ENCODE measurements around the gene LHX2.

The LHX2 gene

DNA sequence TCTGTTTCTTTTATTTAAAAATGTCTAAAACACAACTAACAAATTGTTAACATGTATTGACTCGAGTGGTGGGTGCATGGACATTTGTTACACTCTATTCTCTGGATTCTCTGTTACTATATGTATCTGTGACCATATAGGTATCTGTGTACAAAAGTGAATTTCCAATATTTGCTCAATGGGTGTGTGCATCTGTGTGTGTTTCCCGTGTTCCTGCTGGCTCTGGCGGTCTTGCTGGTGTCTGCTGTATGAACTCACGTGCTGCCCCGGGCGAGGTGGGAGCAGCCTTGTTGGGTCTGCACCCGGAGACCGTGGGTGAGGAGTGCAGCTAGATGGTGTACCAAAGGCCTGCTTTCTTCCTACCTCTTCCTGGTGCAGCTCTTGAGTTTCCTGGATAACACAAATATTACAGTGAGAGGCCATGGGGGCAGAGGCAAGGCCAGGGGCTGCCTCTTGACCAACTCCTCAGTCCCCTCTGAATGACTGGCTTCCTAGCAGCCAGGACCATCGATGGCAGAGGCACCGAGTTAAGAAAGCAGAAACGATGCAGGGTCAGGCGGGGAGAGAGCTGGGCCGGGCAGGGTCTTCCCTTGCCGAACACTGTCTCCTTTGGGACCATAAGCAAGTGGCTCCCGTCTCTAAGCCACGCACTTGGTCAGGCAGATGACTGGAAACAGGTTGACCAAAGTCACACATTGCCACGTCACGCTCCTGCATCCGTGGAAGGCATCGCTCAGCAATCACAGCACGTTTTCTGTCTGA is 49.5 kb downstream of the LHX2 start:
- Histone ChIP-seq H3K9me3 (ENCODE audit: control insufficient read depth in 2 of 2, low read length in 2 of 2) (no peaks in the 10 kb centered on the region), H3K36me3 (ENCODE audit: control insufficient read depth in 2 of 2, insufficient read depth in 2 of 2, low read length in 2 of 2) (no peaks in the 10 kb centered on the region), H3K9ac (ENCODE audit: low read depth in 1 of 2, low read length in 2 of 2) (no peak overlapping the region), H3K4me1 (ENCODE audit: control insufficient read depth in 2 of 2, insufficient read depth in 2 of 2, low read length in 2 of 2) (no peaks in the 10 kb centered on the region), H3K4me3 (ENCODE audit: low read length in 2 of 2) (no peak overlapping the region), H3K27ac (ENCODE audit: low read depth in 2 of 2, low read length in 2 of 2) (no peak overlapping the region), H3K27me3 (ENCODE audit: control insufficient read depth in 2 of 2, insufficient read depth in 2 of 2, low read length in 2 of 2) (peaks cover 5 to 10% of the 10 kb centered on the region in 2 donors)

- H3K27ac ChIP-seq (ENCODE audit: low read depth in 2 of 2, low read length in 2 of 2) = no peak overlapping the region
- H3K4me3 ChIP-seq (ENCODE audit: low read length in 2 of 2) = no peak overlapping the region
- no peaks in the 10 kb centered on the region for H3K9me3 ChIP-seq (ENCODE audit: control insufficient read depth in 2 of 2, low read length in 2 of 2)
- H3K36me3 ChIP-seq (ENCODE audit: control insufficient read depth in 2 of 2, insufficient read depth in 2 of 2, low read length in 2 of 2) = no peaks in the 10 kb centered on the region
- no peaks in the 10 kb centered on the region for H3K4me1 ChIP-seq (ENCODE audit: control insufficient read depth in 2 of 2, insufficient read depth in 2 of 2, low read length in 2 of 2)
- H3K27me3 ChIP-seq (ENCODE audit: control insufficient read depth in 2 of 2, insufficient read depth in 2 of 2, low read length in 2 of 2) = peaks cover 2 to 6% of the 10 kb centered on the region in 2 donors
- H3K9ac ChIP-seq (ENCODE audit: low read depth in 1 of 2, low read length in 2 of 2) = no peak overlapping the region
Observed at GRCh38 chr9:124062172-124062571, 50.6 kb downstream of the LHX2 start.

DNA sequence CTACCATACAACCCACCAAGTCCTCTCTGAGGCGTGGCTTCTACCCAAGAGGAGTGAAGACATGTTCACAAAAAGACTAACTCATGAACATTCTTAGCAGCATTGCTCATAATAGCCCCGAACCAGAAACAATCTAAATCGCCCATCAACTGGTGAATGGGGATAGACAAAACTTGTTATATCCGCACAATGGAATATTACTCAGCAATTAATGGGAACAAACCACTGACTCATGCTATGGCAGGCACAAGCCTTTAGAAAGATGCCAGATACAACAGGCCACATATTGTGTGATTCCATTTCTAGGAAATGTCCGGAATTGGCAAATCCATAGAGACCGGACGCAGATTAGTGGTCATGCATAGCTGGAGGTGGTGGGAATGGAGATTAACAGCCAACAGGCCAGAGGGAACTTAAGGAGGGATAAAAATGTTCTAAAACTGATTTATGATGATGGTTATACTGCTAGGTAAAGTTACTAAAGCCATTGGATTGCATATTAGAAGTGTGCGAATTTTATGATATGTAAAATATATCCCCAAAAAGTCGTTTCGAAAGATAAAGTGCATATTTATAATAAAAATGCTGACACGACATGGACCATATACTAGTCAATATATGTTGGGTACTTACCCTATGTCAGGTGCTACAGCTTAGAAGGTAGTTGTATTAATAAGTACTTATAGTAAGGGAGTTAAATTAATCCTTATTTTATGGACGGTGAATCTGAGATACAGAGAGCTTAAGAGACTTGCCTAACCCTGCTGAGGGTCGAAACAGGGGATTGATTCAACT is 55.4 kb downstream of the LHX2 start:
- Histone ChIP-seq H3K4me3 (ENCODE audit: low read length in 2 of 2) (no peak overlapping the region), H3K36me3 (ENCODE audit: control insufficient read depth in 2 of 2, insufficient read depth in 2 of 2, low read length in 2 of 2) (no peaks in the 10 kb centered on the region), H3K9ac (ENCODE audit: low read depth in 1 of 2, low read length in 2 of 2) (no peak overlapping the region), H3K4me1 (ENCODE audit: control insufficient read depth in 2 of 2, insufficient read depth in 2 of 2, low read length in 2 of 2) (no peaks in the 10 kb centered on the region), H3K27ac (ENCODE audit: low read depth in 2 of 2, low read length in 2 of 2) (no peak overlapping the region), H3K9me3 (ENCODE audit: control insufficient read depth in 2 of 2, low read length in 2 of 2) (no peaks in the 10 kb centered on the region), H3K27me3 (ENCODE audit: control insufficient read depth in 2 of 2, insufficient read depth in 2 of 2, low read length in 2 of 2) (peaks cover 2 to 11% of the 10 kb centered on the region in 2 donors)

DNA sequence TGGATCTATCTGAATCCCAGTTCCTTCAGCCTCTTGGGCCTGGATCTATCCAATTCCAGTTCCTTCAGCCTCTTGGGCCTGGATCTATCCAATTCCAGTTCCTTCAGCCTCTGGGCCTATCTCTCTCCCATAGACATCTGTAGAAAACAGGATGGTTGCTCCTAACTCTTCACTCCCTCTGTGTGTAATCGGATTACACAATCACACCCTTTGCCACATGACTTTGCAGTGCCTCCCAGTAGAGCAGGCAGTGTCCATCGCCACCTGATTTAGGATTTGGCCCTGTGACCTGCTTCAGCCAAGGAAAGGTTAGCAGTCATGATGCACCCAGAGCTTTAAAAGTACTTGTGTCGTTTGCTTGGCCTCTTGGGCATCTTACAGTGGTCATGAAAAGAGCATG is 56.7 kb downstream of the LHX2 start:
- Histone ChIP-seq H3K27me3 (ENCODE audit: control insufficient read depth in 2 of 2, insufficient read depth in 2 of 2, low read length in 2 of 2) (peaks cover 2 to 9% of the 10 kb centered on the region in 2 donors), H3K4me3 (ENCODE audit: low read length in 2 of 2) (no peak overlapping the region)

DNA sequence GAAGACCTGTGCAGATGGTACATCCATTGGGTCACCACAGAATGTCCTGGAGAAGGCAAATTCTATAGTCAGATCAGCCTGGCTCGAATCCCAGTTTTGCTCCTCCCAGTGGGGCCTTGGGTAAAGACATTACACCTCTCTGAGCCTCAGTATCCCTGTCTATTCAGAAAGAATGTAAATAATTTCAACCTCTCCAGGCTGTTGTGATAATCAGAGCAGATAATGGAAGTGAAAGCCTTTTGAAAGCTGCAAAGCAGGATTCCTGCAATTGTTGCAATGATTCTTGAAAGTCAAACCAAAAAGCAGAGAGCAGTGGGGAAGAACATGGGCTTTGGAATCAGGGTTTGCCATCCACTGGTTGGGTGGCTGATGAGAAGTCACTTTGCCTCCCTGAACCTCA is 63.2 kb downstream of the LHX2 start:
- Histone ChIP-seq H3K4me1 (ENCODE audit: control insufficient read depth in 2 of 2, insufficient read depth in 2 of 2, low read length in 2 of 2) (no peaks in the 10 kb centered on the region), H3K27me3 (ENCODE audit: control insufficient read depth in 2 of 2, insufficient read depth in 2 of 2, low read length in 2 of 2) (peaks cover 2 to 9% of the 10 kb centered on the region in 2 donors), H3K4me3 (ENCODE audit: low read length in 2 of 2) (no peak overlapping the region), H3K36me3 (ENCODE audit: control insufficient read depth in 2 of 2, insufficient read depth in 2 of 2, low read length in 2 of 2) (no peaks in the 10 kb centered on the region), H3K27ac (ENCODE audit: low read depth in 2 of 2, low read length in 2 of 2) (no peak overlapping the region), H3K9me3 (ENCODE audit: control insufficient read depth in 2 of 2, low read length in 2 of 2) (no peaks in the 10 kb centered on the region), H3K9ac (ENCODE audit: low read depth in 1 of 2, low read length in 2 of 2) (no peak overlapping the region)

More for the DNA sequence above, 56.7 kb downstream of the LHX2 start:
- Histone ChIP-seq H3K27ac (ENCODE audit: low read depth in 2 of 2, low read length in 2 of 2) (no peak overlapping the region), H3K9me3 (ENCODE audit: control insufficient read depth in 2 of 2, low read length in 2 of 2) (no peaks in the 10 kb centered on the region), H3K4me1 (ENCODE audit: control insufficient read depth in 2 of 2, insufficient read depth in 2 of 2, low read length in 2 of 2) (no peaks in the 10 kb centered on the region), H3K9ac (ENCODE audit: low read depth in 1 of 2, low read length in 2 of 2) (no peak overlapping the region), H3K36me3 (ENCODE audit: control insufficient read depth in 2 of 2, insufficient read depth in 2 of 2, low read length in 2 of 2) (no peaks in the 10 kb centered on the region)

- Histone ChIP-seq H3K36me3 (ENCODE audit: control insufficient read depth in 2 of 2, insufficient read depth in 2 of 2, low read length in 2 of 2) (no peaks in the 10 kb centered on the region), H3K27ac (ENCODE audit: low read depth in 2 of 2, low read length in 2 of 2) (no peak overlapping the region), H3K9me3 (ENCODE audit: control insufficient read depth in 2 of 2, low read length in 2 of 2) (no peaks in the 10 kb centered on the region)
Observed at GRCh38 chr9:124075761-124076160, 64.2 kb downstream of the LHX2 start.

GRCh38 chr9:124077915-124078572 is 66.5 kb downstream of the LHX2 start:
- no peaks in the 10 kb centered on the region for H3K27me3 ChIP-seq (ENCODE audit: control insufficient read depth in 2 of 2, insufficient read depth in 2 of 2, low read length in 2 of 2)
- H3K27ac ChIP-seq (ENCODE audit: low read depth in 2 of 2, low read length in 2 of 2) = no peak overlapping the region
- no peak overlapping the region for H3K9ac ChIP-seq (ENCODE audit: low read depth in 1 of 2, low read length in 2 of 2)
- H3K4me1 ChIP-seq (ENCODE audit: control insufficient read depth in 2 of 2, insufficient read depth in 2 of 2, low read length in 2 of 2) = no peaks in the 10 kb centered on the region
- no peak overlapping the region for H3K4me3 ChIP-seq (ENCODE audit: low read length in 2 of 2)
- H3K36me3 ChIP-seq (ENCODE audit: control insufficient read depth in 2 of 2, insufficient read depth in 2 of 2, low read length in 2 of 2) = no peaks in the 10 kb centered on the region
- no peaks in the 10 kb centered on the region for H3K9me3 ChIP-seq (ENCODE audit: control insufficient read depth in 2 of 2, low read length in 2 of 2)

More at GRCh38 chr9:124075761-124076160, 64.2 kb downstream of the LHX2 start:
- Histone ChIP-seq H3K4me1 (ENCODE audit: control insufficient read depth in 2 of 2, insufficient read depth in 2 of 2, low read length in 2 of 2) (no peaks in the 10 kb centered on the region), H3K4me3 (ENCODE audit: low read length in 2 of 2) (no peak overlapping the region), H3K9ac (ENCODE audit: low read depth in 1 of 2, low read length in 2 of 2) (no peak overlapping the region), H3K27me3 (ENCODE audit: control insufficient read depth in 2 of 2, insufficient read depth in 2 of 2, low read length in 2 of 2) (peaks cover 0 to 6% of the 10 kb centered on the region in 2 donors)

GRCh38 chr9:124078641-124079040 is 67.1 kb downstream of the LHX2 start:
- no peaks in the 10 kb centered on the region for H3K9me3 ChIP-seq (ENCODE audit: control insufficient read depth in 2 of 2, low read length in 2 of 2)
- no peak overlapping the region for H3K27ac ChIP-seq (ENCODE audit: low read depth in 2 of 2, low read length in 2 of 2)
- no peak overlapping the region for H3K9ac ChIP-seq (ENCODE audit: low read depth in 1 of 2, low read length in 2 of 2)
- H3K36me3 ChIP-seq (ENCODE audit: control insufficient read depth in 2 of 2, insufficient read depth in 2 of 2, low read length in 2 of 2) = no peaks in the 10 kb centered on the region
- no peaks in the 10 kb centered on the region for H3K27me3 ChIP-seq (ENCODE audit: control insufficient read depth in 2 of 2, insufficient read depth in 2 of 2, low read length in 2 of 2)
- H3K4me3 ChIP-seq (ENCODE audit: low read length in 2 of 2) = no peak overlapping the region
- no peaks in the 10 kb centered on the region for H3K4me1 ChIP-seq (ENCODE audit: control insufficient read depth in 2 of 2, insufficient read depth in 2 of 2, low read length in 2 of 2)

GRCh38 chr9:124079176-124079925 is 67.8 kb downstream of the LHX2 start:
- H3K9ac ChIP-seq (ENCODE audit: low read depth in 1 of 2, low read length in 2 of 2) = no peak overlapping the region
- H3K36me3 ChIP-seq (ENCODE audit: control insufficient read depth in 2 of 2, insufficient read depth in 2 of 2, low read length in 2 of 2) = no peaks in the 10 kb centered on the region
- H3K4me1 ChIP-seq (ENCODE audit: control insufficient read depth in 2 of 2, insufficient read depth in 2 of 2, low read length in 2 of 2) = no peaks in the 10 kb centered on the region
- H3K27me3 ChIP-seq (ENCODE audit: control insufficient read depth in 2 of 2, insufficient read depth in 2 of 2, low read length in 2 of 2) = no peaks in the 10 kb centered on the region
- no peaks in the 10 kb centered on the region for H3K9me3 ChIP-seq (ENCODE audit: control insufficient read depth in 2 of 2, low read length in 2 of 2)
- H3K27ac ChIP-seq (ENCODE audit: low read depth in 2 of 2, low read length in 2 of 2) = no peak overlapping the region
- no peak overlapping the region for H3K4me3 ChIP-seq (ENCODE audit: low read length in 2 of 2)
